Bronchial epithelial cell (primary cell): Measurements from ENCODE around the gene ASCC3. TPM values are rescaled to one million over a fixed set of nuclear protein-coding genes. Genes with fewer than 3 reads are reported as not detected.

Source experiments
- DNase-seq: peaks from one replicate; pipeline ENCODE4 v3.0.0-alpha.2; 2010; ENCODE audit warnings: low read depth
- FAIRE-seq: peaks from 2 replicates; lab custom pipeline; 2011; peaks lifted over from hg19 to GRCh38; lab: Jason Lieb, UNC
- H3K27me3 ChIP-seq: 2 replicates; pipeline ENCODE4 v1.5.1; 2011; ENCODE audit warnings: low read length; ENCODE audit not compliant: control insufficient read depth, insufficient read depth
- H3K36me3 ChIP-seq: 2 replicates; pipeline ENCODE4 v1.5.1; 2011; ENCODE audit warnings: low read length; ENCODE audit not compliant: control insufficient read depth, insufficient read depth
- H3K4me3 ChIP-seq: 2 replicates; pipeline ENCODE4 v1.5.1; 2011; ENCODE audit warnings: mild to moderate bottlenecking, low read depth, low read length, control low read depth
- total RNA-seq: library from RNA; depleted of rRNA; stranded (reverse); fragments of >200 nt; gene quantifications from 2 replicates; pipeline ENCODE4 v1.2.1, GENCODE V29; 2014
- TF ChIP-seq, protein P1 (sequence below): IDR thresholded peaks from 2 replicates; pipeline ENCODE4 v1.5.1; 2011; ENCODE audit warnings: mild to moderate bottlenecking, moderate library complexity, low read length, control low read depth, inconsistent platforms; ENCODE audit not compliant: insufficient read depth, severe bottlenecking

Gene ASCC3
- total RNA-seq, 1 donor from 2014 or later: 52.7 TPM

GRCh38 chr6:100700009-100700408, 181.1 kb downstream of the ASCC3 start:
- Histone ChIP-seq H3K36me3 (peaks cover 2% of the 10 kb centered on the region), H3K4me3 (no peak overlapping the region), H3K27me3 (no peaks in the 10 kb centered on the region)
- DNase-seq (no peak), FAIRE-seq (no peak)
- TF ChIP-seq, protein P1, sequence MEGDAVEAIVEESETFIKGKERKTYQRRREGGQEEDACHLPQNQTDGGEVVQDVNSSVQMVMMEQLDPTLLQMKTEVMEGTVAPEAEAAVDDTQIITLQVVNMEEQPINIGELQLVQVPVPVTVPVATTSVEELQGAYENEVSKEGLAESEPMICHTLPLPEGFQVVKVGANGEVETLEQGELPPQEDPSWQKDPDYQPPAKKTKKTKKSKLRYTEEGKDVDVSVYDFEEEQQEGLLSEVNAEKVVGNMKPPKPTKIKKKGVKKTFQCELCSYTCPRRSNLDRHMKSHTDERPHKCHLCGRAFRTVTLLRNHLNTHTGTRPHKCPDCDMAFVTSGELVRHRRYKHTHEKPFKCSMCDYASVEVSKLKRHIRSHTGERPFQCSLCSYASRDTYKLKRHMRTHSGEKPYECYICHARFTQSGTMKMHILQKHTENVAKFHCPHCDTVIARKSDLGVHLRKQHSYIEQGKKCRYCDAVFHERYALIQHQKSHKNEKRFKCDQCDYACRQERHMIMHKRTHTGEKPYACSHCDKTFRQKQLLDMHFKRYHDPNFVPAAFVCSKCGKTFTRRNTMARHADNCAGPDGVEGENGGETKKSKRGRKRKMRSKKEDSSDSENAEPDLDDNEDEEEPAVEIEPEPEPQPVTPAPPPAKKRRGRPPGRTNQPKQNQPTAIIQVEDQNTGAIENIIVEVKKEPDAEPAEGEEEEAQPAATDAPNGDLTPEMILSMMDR: no peak

- FAIRE-seq: no peak
- Histone ChIP-seq H3K4me3 (no peak overlapping the region), H3K36me3 (no peaks in the 10 kb centered on the region), H3K27me3 (no peaks in the 10 kb centered on the region)
- no peak for DNase-seq
- TF ChIP-seq, protein P1: no peak
These were observed 185.7 kb downstream of the ASCC3 start for GRCh38 chr6:100695445-100695844.

DNA sequence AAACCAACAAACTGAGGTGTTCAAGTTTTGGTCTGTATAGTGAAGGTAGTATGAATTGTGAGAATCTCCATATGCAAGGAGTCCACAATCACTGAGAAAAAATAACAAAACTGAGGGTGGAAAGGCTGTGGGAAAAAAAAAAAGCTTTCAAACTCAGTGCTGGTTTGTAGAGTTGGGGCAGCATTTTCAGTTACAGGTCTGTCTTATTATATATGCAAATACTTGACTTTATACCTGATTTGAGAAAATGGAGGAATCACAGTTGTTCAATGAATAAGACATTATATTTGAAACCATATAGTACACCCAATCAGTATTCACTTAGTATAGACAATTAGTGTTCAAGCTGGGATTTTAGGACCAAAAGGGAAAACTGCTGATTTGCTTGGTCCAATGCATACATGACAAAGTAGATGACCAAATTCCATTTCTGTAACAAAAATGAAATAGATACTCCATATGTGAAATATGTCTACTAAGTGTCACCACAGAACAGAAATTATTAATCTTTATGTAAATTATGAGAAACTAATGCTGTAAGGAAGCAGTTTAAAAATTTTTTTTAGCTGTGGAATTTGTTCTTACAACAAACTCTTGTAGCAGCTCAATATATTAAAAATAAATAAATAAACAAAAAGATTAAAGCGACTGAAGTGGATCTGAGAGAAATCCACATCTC, 187.7 kb downstream of the ASCC3 start:
- FAIRE-seq: no peak
- Histone ChIP-seq H3K27me3 (no peaks in the 10 kb centered on the region), H3K36me3 (no peaks in the 10 kb centered on the region), H3K4me3 (no peak overlapping the region)
- TF ChIP-seq, protein P1: no peak
- no peak for DNase-seq

DNA sequence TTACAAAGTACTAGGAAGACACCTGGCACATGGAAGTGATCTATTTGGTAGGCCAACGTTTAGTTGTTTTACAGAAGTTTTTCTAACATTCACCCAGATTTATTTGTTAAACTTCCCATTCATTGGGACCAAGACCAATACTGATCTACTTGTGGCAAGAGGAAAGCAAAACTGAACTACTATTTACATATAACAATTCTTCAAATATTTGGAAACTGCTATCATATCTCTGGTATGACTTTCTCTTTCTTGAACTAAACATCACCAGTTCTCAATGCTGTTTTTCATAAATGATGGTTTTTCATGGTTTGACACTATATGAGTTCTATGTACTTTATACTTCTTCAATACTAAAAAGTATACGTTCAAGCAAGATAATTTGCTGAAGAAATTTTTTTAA, 189.2 kb downstream of the ASCC3 start:
- Histone ChIP-seq H3K27me3 (no peaks in the 10 kb centered on the region), H3K36me3 (no peaks in the 10 kb centered on the region), H3K4me3 (no peak overlapping the region)
- TF ChIP-seq, protein P1: no peak
- FAIRE-seq (no peak), DNase-seq (no peak)

DNA sequence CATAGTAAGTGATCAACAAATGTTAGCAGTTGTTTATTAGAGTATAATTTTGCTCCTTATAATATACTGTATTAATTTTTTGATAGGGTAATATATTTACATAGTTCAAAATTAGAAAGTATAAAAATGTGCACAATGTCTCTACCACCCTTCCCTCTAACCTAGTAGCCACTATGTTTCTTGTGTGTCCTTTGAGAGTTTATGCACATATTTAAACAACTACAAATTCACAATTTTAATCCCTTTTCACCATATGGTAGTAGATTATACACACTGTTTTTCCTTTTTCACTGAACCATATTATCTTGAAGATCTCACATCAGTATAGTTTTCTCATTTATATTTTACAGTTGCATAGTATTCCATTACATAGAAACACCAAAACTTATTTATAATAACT, 194.9 kb downstream of the ASCC3 start:
- Histone ChIP-seq H3K4me3 (no peak overlapping the region), H3K27me3 (no peaks in the 10 kb centered on the region), H3K36me3 (no peaks in the 10 kb centered on the region)
- FAIRE-seq (no peak), DNase-seq (no peak)
- TF ChIP-seq, protein P1: no peak

DNA sequence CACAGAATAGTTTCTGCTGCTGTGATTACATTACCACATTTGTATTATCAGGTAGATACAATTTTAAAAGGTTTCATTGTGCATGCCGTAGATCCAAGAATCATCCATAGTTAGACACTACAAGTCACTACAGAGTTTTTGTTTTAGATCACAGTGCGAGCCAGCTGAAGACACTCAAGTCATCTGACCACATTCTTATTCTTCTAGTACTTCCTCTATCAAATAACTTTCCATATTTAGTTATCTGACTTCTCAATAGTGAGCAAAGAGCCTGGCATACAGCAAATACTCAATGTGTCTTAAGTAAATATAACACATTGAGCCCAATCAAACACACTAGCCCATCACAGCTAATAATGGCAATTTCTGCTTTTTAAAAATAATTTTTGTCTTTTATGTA, 195.4 kb downstream of the ASCC3 start:
- Histone ChIP-seq H3K27me3 (no peaks in the 10 kb centered on the region), H3K36me3 (no peaks in the 10 kb centered on the region), H3K4me3 (no peak overlapping the region)
- TF ChIP-seq, protein P1: no peak
- FAIRE-seq (no peak), DNase-seq (no peak)
